ENCODE data around the gene PRUNE1.
A peak's percentile ranks its signal among the peaks of the same experiment; 100 is the strongest.

PRUNE1 gene

GRCh38 chr1:151065089-151065645 is 56.9 kb downstream of the PRUNE1 start:
- TF ChIP-seq CTCF (IDR thresholded peaks at IDR 0.05; ENCODE audit: insufficient read depth, low read depth, low read length, missing control alignments) = no peak
- no peak overlapping the region for H3K4me3 ChIP-seq (ENCODE audit: low read length)
- DNase-seq (ENCODE audit: low read depth) = no peak

GRCh38 chr1:151067185-151067584 is 58.9 kb downstream of the PRUNE1 start:
- no peak for DNase-seq (ENCODE audit: low read depth)
- no peak overlapping the region for H3K4me3 ChIP-seq (ENCODE audit: low read length)
- no peak for TF ChIP-seq CTCF (IDR thresholded peaks at IDR 0.05; ENCODE audit: insufficient read depth, low read depth, low read length, missing control alignments)

GRCh38 chr1:151069103-151069486 is 60.8 kb downstream of the PRUNE1 start:
- H3K4me3 ChIP-seq (ENCODE audit: low read length) = no peak overlapping the region
- no peak for DNase-seq (ENCODE audit: low read depth)
- TF ChIP-seq CTCF (IDR thresholded peaks at IDR 0.05; ENCODE audit: insufficient read depth, low read depth, low read length, missing control alignments) = no peak

GRCh38 chr1:151070474-151071276 is 62.4 kb downstream of the PRUNE1 start, which contains the start of gene GABPB2:
Gene GABPB2 (plus strand): TSS chr1:151070761. CDS start chr1:151088190, 17,429 bp downstream.
- TF ChIP-seq CTCF (IDR thresholded peaks at IDR 0.05; ENCODE audit: insufficient read depth, low read depth, low read length, missing control alignments) = peak; percentile 76
- peak; percentile 96 for DNase-seq (ENCODE audit: low read depth)
- peak within 1 kb of the TSS; percentile 62 for H3K4me3 ChIP-seq (ENCODE audit: low read length)

GRCh38 chr1:151072224-151072623 is 64.0 kb downstream of the PRUNE1 start:
- H3K4me3 ChIP-seq (ENCODE audit: low read length) = no peak overlapping the region
- TF ChIP-seq CTCF (IDR thresholded peaks at IDR 0.05; ENCODE audit: insufficient read depth, low read depth, low read length, missing control alignments) = no peak
- no peak for DNase-seq (ENCODE audit: low read depth)
